NCI-H446 treated with DMSO at 0.1 percent for 48 hours (cell line): ENCODE data around the gene HMCN2.
A peak's percentile ranks its signal among the peaks of the same experiment; 100 is the strongest.
"Not testable (repeated sequence)": the region's sequence is repeated elsewhere in the genome, so short reads cannot be mapped to it uniquely, and the experiment has no call there.

Experiments used
- DNase-seq: peaks from one replicate; lab custom pipeline; 2025; lab: John Stamatoyannopoulos, UW

Gene HMCN2

GRCh38 chr9:130433168-130433946 lies 167.8 kb downstream of the HMCN2 start:
- no peak for DNase-seq

- no peak for DNase-seq
These were observed 168.3 kb downstream of the HMCN2 start for GRCh38 chr9:130433947-130434262.

- DNase-seq: not testable (repeated sequence)
These were observed 169.1 kb downstream of the HMCN2 start for GRCh38 chr9:130434656-130435055.

GRCh38 chr9:130437011-130437789 lies 171.6 kb downstream of the HMCN2 start:
- no peak for DNase-seq

GRCh38 chr9:130438382-130438981 lies 172.9 kb downstream of the HMCN2 start:
- no peak for DNase-seq

- no peak for DNase-seq
These were observed 175.5 kb downstream of the HMCN2 start for GRCh38 chr9:130441031-130441430.

GRCh38 chr9:130442746-130443455 lies 177.3 kb downstream of the HMCN2 start:
- no peak for DNase-seq

GRCh38 chr9:130443456-130443801 lies 177.9 kb downstream of the HMCN2 start:
- no peak for DNase-seq

GRCh38 chr9:130443840-130444492 lies 178.4 kb downstream of the HMCN2 start:
- DNase-seq: no peak

- DNase-seq: no peak
These were observed 179.1 kb downstream of the HMCN2 start, which contains the start of gene ASS1 for GRCh38 chr9:130444565-130445221. Gene ASS1, plus strand, starts transcription at chr9:130444961. Its CDS starts 7,268 bp downstream, at chr9:130452229.

- no peak for DNase-seq
These were observed 179.9 kb downstream of the HMCN2 start for GRCh38 chr9:130445268-130445983.

- DNase-seq: peak; percentile 79
These were observed 180.7 kb downstream of the HMCN2 start for GRCh38 chr9:130446101-130446861.

GRCh38 chr9:130447193-130447816 lies 181.7 kb downstream of the HMCN2 start:
- DNase-seq: no peak

- DNase-seq: no peak
These were observed 182.6 kb downstream of the HMCN2 start for GRCh38 chr9:130448035-130448624.

- DNase-seq: no peak
These were observed 183.4 kb downstream of the HMCN2 start for GRCh38 chr9:130448771-130449603.

GRCh38 chr9:130450344-130451003 lies 184.9 kb downstream of the HMCN2 start:
- DNase-seq: no peak

GRCh38 chr9:130451004-130451390 lies 185.4 kb downstream of the HMCN2 start:
- DNase-seq: no peak
